Measurements from ENCODE around the gene SGSM1. TPM values are rescaled to one million over a fixed set of nuclear protein-coding genes. Genes with fewer than 3 reads are reported as not detected.

SGSM1 gene
- total and polyA plus RNA-seq, 10 of the 15 experiments (the other 5 are each of a cell fraction or from before 2014, with no cell fraction given), result not detected

DNA sequence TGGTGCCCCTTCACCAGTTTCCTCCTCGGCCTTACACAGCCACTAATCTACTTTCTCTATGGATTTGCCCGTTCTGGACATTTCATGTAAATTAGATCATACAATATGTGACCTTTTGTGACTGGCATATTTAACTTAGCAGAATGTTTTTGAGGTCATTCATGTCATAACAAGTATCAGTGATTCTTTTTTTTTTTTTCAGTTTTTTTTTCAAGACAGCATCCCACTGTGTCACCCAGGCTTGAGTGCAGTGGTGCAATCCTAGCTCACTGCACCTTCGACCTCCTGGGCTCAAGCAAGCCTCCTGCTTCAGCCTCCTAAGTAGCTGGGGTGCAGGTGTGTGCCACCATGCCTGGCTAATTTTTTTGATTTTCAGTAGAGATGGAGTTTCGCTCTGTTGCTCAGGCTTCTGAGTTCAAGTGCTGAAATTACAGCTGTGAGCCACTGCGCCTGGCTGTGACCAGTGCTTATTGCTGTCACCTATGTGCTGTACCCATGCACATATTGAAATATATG is 169.2 kb downstream of the SGSM1 start (continued):
- TF ChIP-seq, protein P1, sequence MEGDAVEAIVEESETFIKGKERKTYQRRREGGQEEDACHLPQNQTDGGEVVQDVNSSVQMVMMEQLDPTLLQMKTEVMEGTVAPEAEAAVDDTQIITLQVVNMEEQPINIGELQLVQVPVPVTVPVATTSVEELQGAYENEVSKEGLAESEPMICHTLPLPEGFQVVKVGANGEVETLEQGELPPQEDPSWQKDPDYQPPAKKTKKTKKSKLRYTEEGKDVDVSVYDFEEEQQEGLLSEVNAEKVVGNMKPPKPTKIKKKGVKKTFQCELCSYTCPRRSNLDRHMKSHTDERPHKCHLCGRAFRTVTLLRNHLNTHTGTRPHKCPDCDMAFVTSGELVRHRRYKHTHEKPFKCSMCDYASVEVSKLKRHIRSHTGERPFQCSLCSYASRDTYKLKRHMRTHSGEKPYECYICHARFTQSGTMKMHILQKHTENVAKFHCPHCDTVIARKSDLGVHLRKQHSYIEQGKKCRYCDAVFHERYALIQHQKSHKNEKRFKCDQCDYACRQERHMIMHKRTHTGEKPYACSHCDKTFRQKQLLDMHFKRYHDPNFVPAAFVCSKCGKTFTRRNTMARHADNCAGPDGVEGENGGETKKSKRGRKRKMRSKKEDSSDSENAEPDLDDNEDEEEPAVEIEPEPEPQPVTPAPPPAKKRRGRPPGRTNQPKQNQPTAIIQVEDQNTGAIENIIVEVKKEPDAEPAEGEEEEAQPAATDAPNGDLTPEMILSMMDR (IDR thresholded peaks at IDR 0.05 in 2 of 3, conservative IDR thresholded peaks at IDR 0.05 in 1 of 3; ENCODE audit: control insufficient read depth in 2 of 3, extremely low read depth in 1 of 3, insufficient read depth in 1 of 3, low read depth in 3 of 3, low read length in 3 of 3), result no peak
- TF ChIP-seq HDGF (IDR thresholded peaks at IDR 0.05), result no peak
- no peak for TF ChIP-seq EED (IDR thresholded peaks at IDR 0.05; ENCODE audit: low read depth)
- TF ChIP-seq, protein P2, sequence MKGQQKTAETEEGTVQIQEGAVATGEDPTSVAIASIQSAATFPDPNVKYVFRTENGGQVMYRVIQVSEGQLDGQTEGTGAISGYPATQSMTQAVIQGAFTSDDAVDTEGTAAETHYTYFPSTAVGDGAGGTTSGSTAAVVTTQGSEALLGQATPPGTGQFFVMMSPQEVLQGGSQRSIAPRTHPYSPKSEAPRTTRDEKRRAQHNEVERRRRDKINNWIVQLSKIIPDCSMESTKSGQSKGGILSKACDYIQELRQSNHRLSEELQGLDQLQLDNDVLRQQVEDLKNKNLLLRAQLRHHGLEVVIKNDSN (IDR thresholded peaks at IDR 0.05; ENCODE audit: borderline replicate concordance, extremely low read length, insufficient read depth, low read depth, low read length), result no peak
- no peak for TF ChIP-seq CREB1 (IDR thresholded peaks at IDR 0.05; ENCODE audit: low read depth)
- TF ChIP-seq RAD51 (IDR thresholded peaks at IDR 0.05), result no peak
- TF ChIP-seq, protein P3, sequence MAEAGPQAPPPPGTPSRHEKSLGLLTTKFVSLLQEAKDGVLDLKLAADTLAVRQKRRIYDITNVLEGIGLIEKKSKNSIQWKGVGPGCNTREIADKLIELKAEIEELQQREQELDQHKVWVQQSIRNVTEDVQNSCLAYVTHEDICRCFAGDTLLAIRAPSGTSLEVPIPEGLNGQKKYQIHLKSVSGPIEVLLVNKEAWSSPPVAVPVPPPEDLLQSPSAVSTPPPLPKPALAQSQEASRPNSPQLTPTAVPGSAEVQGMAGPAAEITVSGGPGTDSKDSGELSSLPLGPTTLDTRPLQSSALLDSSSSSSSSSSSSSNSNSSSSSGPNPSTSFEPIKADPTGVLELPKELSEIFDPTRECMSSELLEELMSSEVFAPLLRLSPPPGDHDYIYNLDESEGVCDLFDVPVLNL (IDR thresholded peaks at IDR 0.05; ENCODE audit: low read depth, low read length), result no peak

DNA sequence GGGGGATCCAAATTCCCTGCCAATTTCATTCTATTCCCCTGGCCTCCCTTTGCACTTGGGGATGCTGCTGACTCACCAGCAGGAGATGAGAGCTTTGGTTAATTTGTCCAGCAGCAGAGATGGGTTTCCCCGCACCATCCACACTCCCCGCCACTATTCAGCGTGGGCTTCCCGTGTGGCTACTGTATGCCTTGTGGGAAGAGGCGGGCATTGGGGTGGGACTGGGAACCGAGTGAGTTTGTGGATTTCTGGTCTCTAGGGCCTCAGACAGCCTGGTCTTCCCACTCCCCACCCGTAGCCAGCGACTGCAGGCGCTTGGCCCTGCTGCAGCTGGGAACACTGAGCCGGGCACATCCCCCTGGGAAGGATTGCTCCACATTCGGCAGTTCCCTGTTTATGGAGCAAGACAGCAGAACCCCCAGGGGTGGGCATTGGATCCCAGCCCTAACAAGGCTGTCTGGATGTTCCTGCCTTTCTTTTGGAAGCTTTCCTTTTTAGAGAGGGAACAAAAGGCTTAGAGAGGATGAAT is 169.9 kb downstream of the SGSM1 start:
- in situ Hi-C loops (cut with MboI), result no loop called here
- CTCF ChIA-PET, result no interaction called here
- intact Hi-C loops (cut with micrococcal nuclease; ENCODE audit: unreplicated experiment), result no loop called here
- no peaks in the 10 kb centered on the region for H3K36me3 ChIP-seq (ENCODE audit: control insufficient read depth in 2 of 2, insufficient read depth in 2 of 2, low read length in 1 of 2)
- ATAC-seq, result no peak
- FAIRE-seq, result no peak
- no peak overlapping the region for H3K9ac ChIP-seq (ENCODE audit: control insufficient read depth, insufficient read depth, low read length)
- no TSS peak for BruUV-seq (replicated peaks)
- H2AFZ ChIP-seq (ENCODE audit: control insufficient read depth, low read depth, low read length), result no peak overlapping the region
- H4K20me1 ChIP-seq (ENCODE audit: control insufficient read depth, insufficient read depth), result no peaks in the 10 kb centered on the region
- H3K27ac ChIP-seq (ENCODE audit: control insufficient read depth, insufficient read depth), result no peak overlapping the region
- H3K4me1 ChIP-seq (ENCODE audit: control insufficient read depth, insufficient read depth, low read length), result no peaks in the 10 kb centered on the region
- DNase-seq (ENCODE audit: low read depth, low spot score), result no peak
- SMC1A ChIA-PET (ENCODE audit: uncharacterized antibody, unreplicated experiment), result no interaction called here
- H3K79me2 ChIP-seq (ENCODE audit: control insufficient read depth, insufficient read depth, low read length), result no peaks in the 10 kb centered on the region
- RAD21 ChIA-PET (ENCODE audit: unreplicated experiment), result no interaction called here
- no peaks in the 10 kb centered on the region for H3K27me3 ChIP-seq (replicated peaks in 1 of 2; ENCODE audit: control insufficient read depth in 2 of 2, insufficient read depth in 2 of 2, low read length in 1 of 2)
- no peaks in the 10 kb centered on the region for H3K9me3 ChIP-seq (replicated peaks; ENCODE audit: control insufficient read depth, insufficient read depth, low read length)
- no peak overlapping the region for H3K4me3 ChIP-seq
- no peak overlapping the region for H3K4me2 ChIP-seq (ENCODE audit: control insufficient read depth, insufficient read depth)
- WGBS (ENCODE audit: insufficient coverage, insufficient replicate concordance, low lambda C conversion rate, missing lambda C conversion rate), result 39% methylated on average over 11 of the region's 11 CpGs
- POLR2A ChIA-PET, result no interaction called here
- no peak for TF ChIP-seq RCOR1 (conservative IDR thresholded peaks at IDR 0.05; ENCODE audit: low read depth, low read length)
- TF ChIP-seq CREM (IDR thresholded peaks at IDR 0.05; ENCODE audit: low read depth), result no peak
- TF ChIP-seq, protein P4, sequence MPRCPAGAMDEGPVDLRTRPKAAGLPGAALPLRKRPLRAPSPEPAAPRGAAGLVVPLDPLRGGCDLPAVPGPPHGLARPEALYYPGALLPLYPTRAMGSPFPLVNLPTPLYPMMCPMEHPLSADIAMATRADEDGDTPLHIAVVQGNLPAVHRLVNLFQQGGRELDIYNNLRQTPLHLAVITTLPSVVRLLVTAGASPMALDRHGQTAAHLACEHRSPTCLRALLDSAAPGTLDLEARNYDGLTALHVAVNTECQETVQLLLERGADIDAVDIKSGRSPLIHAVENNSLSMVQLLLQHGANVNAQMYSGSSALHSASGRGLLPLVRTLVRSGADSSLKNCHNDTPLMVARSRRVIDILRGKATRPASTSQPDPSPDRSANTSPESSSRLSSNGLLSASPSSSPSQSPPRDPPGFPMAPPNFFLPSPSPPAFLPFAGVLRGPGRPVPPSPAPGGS (IDR thresholded peaks at IDR 0.05; ENCODE audit: borderline replicate concordance, insufficient read depth, low read depth, low read length, poor library complexity, severe bottlenecking), result no peak
- TF ChIP-seq, protein P5, sequence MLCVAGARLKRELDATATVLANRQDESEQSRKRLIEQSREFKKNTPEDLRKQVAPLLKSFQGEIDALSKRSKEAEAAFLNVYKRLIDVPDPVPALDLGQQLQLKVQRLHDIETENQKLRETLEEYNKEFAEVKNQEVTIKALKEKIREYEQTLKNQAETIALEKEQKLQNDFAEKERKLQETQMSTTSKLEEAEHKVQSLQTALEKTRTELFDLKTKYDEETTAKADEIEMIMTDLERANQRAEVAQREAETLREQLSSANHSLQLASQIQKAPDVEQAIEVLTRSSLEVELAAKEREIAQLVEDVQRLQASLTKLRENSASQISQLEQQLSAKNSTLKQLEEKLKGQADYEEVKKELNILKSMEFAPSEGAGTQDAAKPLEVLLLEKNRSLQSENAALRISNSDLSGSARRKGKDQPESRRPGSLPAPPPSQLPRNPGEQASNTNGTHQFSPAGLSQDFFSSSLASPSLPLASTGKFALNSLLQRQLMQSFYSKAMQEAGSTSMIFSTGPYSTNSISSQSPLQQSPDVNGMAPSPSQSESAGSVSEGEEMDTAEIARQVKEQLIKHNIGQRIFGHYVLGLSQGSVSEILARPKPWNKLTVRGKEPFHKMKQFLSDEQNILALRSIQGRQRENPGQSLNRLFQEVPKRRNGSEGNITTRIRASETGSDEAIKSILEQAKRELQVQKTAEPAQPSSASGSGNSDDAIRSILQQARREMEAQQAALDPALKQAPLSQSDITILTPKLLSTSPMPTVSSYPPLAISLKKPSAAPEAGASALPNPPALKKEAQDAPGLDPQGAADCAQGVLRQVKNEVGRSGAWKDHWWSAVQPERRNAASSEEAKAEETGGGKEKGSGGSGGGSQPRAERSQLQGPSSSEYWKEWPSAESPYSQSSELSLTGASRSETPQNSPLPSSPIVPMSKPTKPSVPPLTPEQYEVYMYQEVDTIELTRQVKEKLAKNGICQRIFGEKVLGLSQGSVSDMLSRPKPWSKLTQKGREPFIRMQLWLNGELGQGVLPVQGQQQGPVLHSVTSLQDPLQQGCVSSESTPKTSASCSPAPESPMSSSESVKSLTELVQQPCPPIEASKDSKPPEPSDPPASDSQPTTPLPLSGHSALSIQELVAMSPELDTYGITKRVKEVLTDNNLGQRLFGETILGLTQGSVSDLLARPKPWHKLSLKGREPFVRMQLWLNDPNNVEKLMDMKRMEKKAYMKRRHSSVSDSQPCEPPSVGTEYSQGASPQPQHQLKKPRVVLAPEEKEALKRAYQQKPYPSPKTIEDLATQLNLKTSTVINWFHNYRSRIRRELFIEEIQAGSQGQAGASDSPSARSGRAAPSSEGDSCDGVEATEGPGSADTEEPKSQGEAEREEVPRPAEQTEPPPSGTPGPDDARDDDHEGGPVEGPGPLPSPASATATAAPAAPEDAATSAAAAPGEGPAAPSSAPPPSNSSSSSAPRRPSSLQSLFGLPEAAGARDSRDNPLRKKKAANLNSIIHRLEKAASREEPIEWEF (IDR thresholded peaks at IDR 0.05; ENCODE audit: insufficient replicate concordance, low read depth, low read length), result no peak
- no peak for TF ChIP-seq ZNF274 (IDR thresholded peaks at IDR 0.05; ENCODE audit: insufficient read depth, insufficient read length)

All from GM12878 (cell line).